ENCODE data around the gene DOK3. TPM values are rescaled to one million over a fixed set of nuclear protein-coding genes. Genes with fewer than 3 reads are reported as not detected.

Gene DOK3
- polyA plus RNA-seq (2013, experiment 1 of 2), result 1.3 TPM
- 1.4 TPM for polyA plus RNA-seq (2013, experiment 2 of 2)

- Histone ChIP-seq H3K4me2 (ENCODE audit: low read length, poor library complexity, severe bottlenecking) (no peak within 1 kb of the TSS), H2BK5ac (ENCODE audit: low read depth, low read length, poor library complexity, severe bottlenecking) (no peak within 1 kb of the TSS), H3K36me3 (ENCODE audit: control insufficient read depth in 1 of 2, insufficient read depth in 2 of 2, low read depth in 1 of 2, low read length in 2 of 2) (peaks cover 42 to 75% of the 10 kb centered on the region in 2 experiments), H4K91ac (ENCODE audit: low read length) (no peak within 1 kb of the TSS), H2BK120ac (ENCODE audit: low read depth, low read length) (no peak within 1 kb of the TSS), H3K9ac (ENCODE audit: low read length) (no peak within 1 kb of the TSS), H3K9me3 (ENCODE audit: control insufficient read depth, low read length) (no peaks in the 10 kb centered on the region), H3K4ac (ENCODE audit: low read depth in 1 of 2, low read length in 2 of 2) (no peak within 1 kb of the TSS), H2BK15ac (ENCODE audit: low read depth, poor library complexity, severe bottlenecking) (no peak within 1 kb of the TSS), H3K27ac (ENCODE audit: low read length, poor library complexity, severe bottlenecking) (no peak within 1 kb of the TSS), H3K14ac (ENCODE audit: low read length in 2 of 2) (no peak within 1 kb of the TSS), H3K23ac (ENCODE audit: low read length in 2 of 2) (no peak within 1 kb of the TSS), H3K27me3 (ENCODE audit: control insufficient read depth in 1 of 2, insufficient read depth in 1 of 2, low read length in 2 of 2) (no peaks in the 10 kb centered on the region), H4K8ac (ENCODE audit: low read length) (no peak within 1 kb of the TSS), H3K4me1 (ENCODE audit: control insufficient read depth, insufficient read depth, low read depth, low read length) (peaks cover 6% of the 10 kb centered on the region), H3K18ac (ENCODE audit: low read depth in 1 of 2, low read length in 2 of 2) (peak within 1 kb of the TSS in 1 of 2 experiments; percentile 3), H2BK12ac (ENCODE audit: low read length in 2 of 2) (no peak within 1 kb of the TSS), H3K4me3 (ENCODE audit: insufficient read depth in 1 of 2, low read depth in 1 of 2, low read length in 2 of 2) (no peak within 1 kb of the TSS), H2AK5ac (ENCODE audit: low read length, severe bottlenecking) (peak within 1 kb of the TSS; percentile 9), H2AFZ (ENCODE audit: low read depth, low read length) (no peak within 1 kb of the TSS), H3K79me1 (replicated peaks; ENCODE audit: low read length, poor library complexity, severe bottlenecking) (peaks cover 25% of the 10 kb centered on the region)
- WGBS, result 65% methylated on average over 20 of the region's 20 CpGs
- no peak for DNase-seq
These were observed at the start of gene DOK3 for GRCh38 chr5:177509381-177509951. TSS of gene DOK3 (minus strand) at chr5:177509826. CDS start at chr5:177509540, 286 bp downstream.

GRCh38 chr5:177557796-177558195, 48.2 kb upstream of the DOK3 start:
- H2BK12ac ChIP-seq (ENCODE audit: low read length in 2 of 2), result no peak overlapping the region
- no peak overlapping the region for H3K4me2 ChIP-seq (ENCODE audit: low read length, poor library complexity, severe bottlenecking)
- peaks cover 3% of the 10 kb centered on the region for H3K79me1 ChIP-seq (replicated peaks; ENCODE audit: low read length, poor library complexity, severe bottlenecking)
- 81% methylated on average over 5 of the region's 5 CpGs for WGBS
- no peak overlapping the region for H3K27ac ChIP-seq (ENCODE audit: low read length, poor library complexity, severe bottlenecking)
- H2BK5ac ChIP-seq (ENCODE audit: low read depth, low read length, poor library complexity, severe bottlenecking), result no peak overlapping the region
- no peak overlapping the region for H3K23ac ChIP-seq (ENCODE audit: low read length in 2 of 2)
- H2BK120ac ChIP-seq (ENCODE audit: low read depth, low read length), result no peak overlapping the region
- no peak overlapping the region for H2BK15ac ChIP-seq (ENCODE audit: low read depth, poor library complexity, severe bottlenecking)
- no peak overlapping the region for H3K9ac ChIP-seq (ENCODE audit: low read length)
- peaks cover 10% of the 10 kb centered on the region for H3K4me1 ChIP-seq (ENCODE audit: control insufficient read depth, insufficient read depth, low read depth, low read length)
- no peak overlapping the region for H4K8ac ChIP-seq (ENCODE audit: low read length)
- H3K4ac ChIP-seq (ENCODE audit: low read depth in 1 of 2, low read length in 2 of 2), result no peak overlapping the region
- no peak overlapping the region for H3K18ac ChIP-seq (ENCODE audit: low read depth in 1 of 2, low read length in 2 of 2)
- peaks cover 0 to 3% of the 10 kb centered on the region in 2 experiments for H3K36me3 ChIP-seq (ENCODE audit: control insufficient read depth in 1 of 2, insufficient read depth in 2 of 2, low read depth in 1 of 2, low read length in 2 of 2)
- H3K4me3 ChIP-seq (ENCODE audit: insufficient read depth in 1 of 2, low read depth in 1 of 2, low read length in 2 of 2), result no peak overlapping the region
- H2AK5ac ChIP-seq (ENCODE audit: low read length, severe bottlenecking), result no peak overlapping the region
- H3K14ac ChIP-seq (ENCODE audit: low read length in 2 of 2), result no peak overlapping the region
- no peak overlapping the region for H4K91ac ChIP-seq (ENCODE audit: low read length)
- H3K27me3 ChIP-seq (ENCODE audit: control insufficient read depth in 1 of 2, insufficient read depth in 1 of 2, low read length in 2 of 2), result no peaks in the 10 kb centered on the region
- no peak for DNase-seq
- H2AFZ ChIP-seq (ENCODE audit: low read depth, low read length), result no peak overlapping the region
- no peaks in the 10 kb centered on the region for H3K9me3 ChIP-seq (ENCODE audit: control insufficient read depth, low read length)

GRCh38 chr5:177557041-177557647, 47.5 kb upstream of the DOK3 start:
- Histone ChIP-seq H2AFZ (ENCODE audit: low read depth, low read length) (no peak overlapping the region), H3K9me3 (ENCODE audit: control insufficient read depth, low read length) (no peaks in the 10 kb centered on the region), H2BK5ac (ENCODE audit: low read depth, low read length, poor library complexity, severe bottlenecking) (no peak overlapping the region), H3K9ac (ENCODE audit: low read length) (no peak overlapping the region), H3K4me2 (ENCODE audit: low read length, poor library complexity, severe bottlenecking) (no peak overlapping the region), H3K27me3 (ENCODE audit: control insufficient read depth in 1 of 2, insufficient read depth in 1 of 2, low read length in 2 of 2) (no peaks in the 10 kb centered on the region), H2BK120ac (ENCODE audit: low read depth, low read length) (no peak overlapping the region), H4K91ac (ENCODE audit: low read length) (no peak overlapping the region), H3K36me3 (ENCODE audit: control insufficient read depth in 1 of 2, insufficient read depth in 2 of 2, low read depth in 1 of 2, low read length in 2 of 2) (peaks cover 3 to 4% of the 10 kb centered on the region in 2 experiments), H3K4me1 (ENCODE audit: control insufficient read depth, insufficient read depth, low read depth, low read length) (peaks cover 14% of the 10 kb centered on the region), H4K8ac (ENCODE audit: low read length) (no peak overlapping the region), H2BK12ac (ENCODE audit: low read length in 2 of 2) (no peak overlapping the region), H3K79me1 (replicated peaks; ENCODE audit: low read length, poor library complexity, severe bottlenecking) (peaks cover 3% of the 10 kb centered on the region), H3K4ac (ENCODE audit: low read depth in 1 of 2, low read length in 2 of 2) (no peak overlapping the region), H3K27ac (ENCODE audit: low read length, poor library complexity, severe bottlenecking) (no peak overlapping the region), H3K14ac (ENCODE audit: low read length in 2 of 2) (no peak overlapping the region), H3K18ac (ENCODE audit: low read depth in 1 of 2, low read length in 2 of 2) (no peak overlapping the region), H2AK5ac (ENCODE audit: low read length, severe bottlenecking) (no peak overlapping the region), H3K4me3 (ENCODE audit: insufficient read depth in 1 of 2, low read depth in 1 of 2, low read length in 2 of 2) (no peak overlapping the region), H3K23ac (ENCODE audit: low read length in 2 of 2) (no peak overlapping the region), H2BK15ac (ENCODE audit: low read depth, poor library complexity, severe bottlenecking) (no peak overlapping the region)
- DNase-seq, result no peak
- 51% methylated on average over 4 of the region's 4 CpGs for WGBS

GRCh38 chr5:177555665-177556064, 46.0 kb upstream of the DOK3 start:
- 96% methylated on average over 5 of the region's 5 CpGs for WGBS
- no peak overlapping the region for H2BK120ac ChIP-seq (ENCODE audit: low read depth, low read length)
- no peak overlapping the region for H3K4ac ChIP-seq (ENCODE audit: low read depth in 1 of 2, low read length in 2 of 2)
- H3K4me1 ChIP-seq (ENCODE audit: control insufficient read depth, insufficient read depth, low read depth, low read length), result peaks cover 16% of the 10 kb centered on the region
- H3K9me3 ChIP-seq (ENCODE audit: control insufficient read depth, low read length), result no peaks in the 10 kb centered on the region
- no peak overlapping the region for H3K9ac ChIP-seq (ENCODE audit: low read length)
- H2BK12ac ChIP-seq (ENCODE audit: low read length in 2 of 2), result no peak overlapping the region
- H3K18ac ChIP-seq (ENCODE audit: low read depth in 1 of 2, low read length in 2 of 2), result no peak overlapping the region
- no peak overlapping the region for H2BK15ac ChIP-seq (ENCODE audit: low read depth, poor library complexity, severe bottlenecking)
- H3K27ac ChIP-seq (ENCODE audit: low read length, poor library complexity, severe bottlenecking), result no peak overlapping the region
- no peak overlapping the region for H3K23ac ChIP-seq (ENCODE audit: low read length in 2 of 2)
- no peak overlapping the region for H4K91ac ChIP-seq (ENCODE audit: low read length)
- no peaks in the 10 kb centered on the region for H3K27me3 ChIP-seq (ENCODE audit: control insufficient read depth in 1 of 2, insufficient read depth in 1 of 2, low read length in 2 of 2)
- H3K4me3 ChIP-seq (ENCODE audit: insufficient read depth in 1 of 2, low read depth in 1 of 2, low read length in 2 of 2), result no peak overlapping the region
- H2AK5ac ChIP-seq (ENCODE audit: low read length, severe bottlenecking), result no peak overlapping the region
- peaks cover 6 to 18% of the 10 kb centered on the region in 2 experiments for H3K36me3 ChIP-seq (ENCODE audit: control insufficient read depth in 1 of 2, insufficient read depth in 2 of 2, low read depth in 1 of 2, low read length in 2 of 2)
- H3K4me2 ChIP-seq (ENCODE audit: low read length, poor library complexity, severe bottlenecking), result no peak overlapping the region
- H3K14ac ChIP-seq (ENCODE audit: low read length in 2 of 2), result no peak overlapping the region
- no peak for DNase-seq
- no peak overlapping the region for H2BK5ac ChIP-seq (ENCODE audit: low read depth, low read length, poor library complexity, severe bottlenecking)
- H3K79me1 ChIP-seq (replicated peaks; ENCODE audit: low read length, poor library complexity, severe bottlenecking), result peaks cover 7% of the 10 kb centered on the region
- no peak overlapping the region for H2AFZ ChIP-seq (ENCODE audit: low read depth, low read length)
- H4K8ac ChIP-seq (ENCODE audit: low read length), result no peak overlapping the region

Measured in mesenchymal stem cell (in vitro differentiated cells and primary cell).